HEK293T (cell line): Measurements from ENCODE around the gene CPB2.

Source experiments
- CTCF ChIA-PET: fragments of 350-600 bp; formaldehyde crosslinking; extraction: SDS; loops from one replicate; lab custom pipeline; 2021; ENCODE audit warnings: antibody characterized with exemption, inconsistent platforms; lab: Yijun Ruan, JAX
- POLR2A ChIA-PET: fragments of 350-600 bp; formaldehyde crosslinking; extraction: SDS; loops from one replicate; lab custom pipeline; 2020; ENCODE audit warnings: antibody characterized with exemption, inconsistent platforms; lab: Yijun Ruan, JAX
- DNase-seq: peaks from one replicate; pipeline ENCODE4 v3.0.0; 2012; ENCODE audit warnings: mixed read lengths; ENCODE audit errors: extremely low spot score
- ARNT ChIP-seq: fragments of 450-650 bp; IDR thresholded peaks from 2 replicates; pipeline ENCODE4 v1.6.1; 2017; ENCODE audit warnings: mild to moderate bottlenecking
- BHLHE40 ChIP-seq: fragments of 450-650 bp; IDR thresholded peaks from 2 replicates; pipeline ENCODE4 v1.6.1; 2016; ENCODE audit warnings: mild to moderate bottlenecking, moderate library complexity, borderline replicate concordance
- CTBP1 ChIP-seq: fragments of 450-650 bp; IDR thresholded peaks from 2 replicates; pipeline ENCODE4 v1.6.1; 2016; ENCODE audit warnings: borderline replicate concordance
- ELF4 ChIP-seq: fragments of 450-650 bp; IDR thresholded peaks from 2 replicates; pipeline ENCODE4 v1.6.1; 2017; ENCODE audit warnings: antibody characterized with exemption
- FOXA1 ChIP-seq: fragments of 450-650 bp; IDR thresholded peaks from 2 replicates; pipeline ENCODE4 v1.6.1; 2016; ENCODE audit warnings: mild to moderate bottlenecking
- FOXK2 ChIP-seq: fragments of 450-650 bp; IDR thresholded peaks from 2 replicates; pipeline ENCODE4 v1.6.1; 2016; ENCODE audit warnings: mild to moderate bottlenecking
- FOXM1 ChIP-seq: fragments of 450-650 bp; IDR thresholded peaks from 2 replicates; pipeline ENCODE4 v1.6.1; 2017; ENCODE audit warnings: mild to moderate bottlenecking, borderline replicate concordance
- HDGF ChIP-seq: fragments of 450-650 bp; IDR thresholded peaks from 2 replicates; pipeline ENCODE4 v1.6.1; 2017; ENCODE audit warnings: antibody characterized with exemption, borderline replicate concordance
- L3MBTL2 ChIP-seq: fragments of 450-650 bp; conservative IDR thresholded peaks from 2 replicates; pipeline ENCODE4 v1.6.1; 2016; ENCODE audit warnings: mild to moderate bottlenecking
- LEF1 ChIP-seq: fragments of 450-650 bp; IDR thresholded peaks from 2 replicates; pipeline ENCODE4 v1.6.1; 2017; ENCODE audit warnings: mild to moderate bottlenecking, borderline replicate concordance
- NFRKB ChIP-seq: fragments of 450-650 bp; IDR thresholded peaks from 2 replicates; pipeline ENCODE4 v1.6.1; 2016; ENCODE audit warnings: mild to moderate bottlenecking, moderate library complexity
- PKNOX1 ChIP-seq: fragments of 450-650 bp; IDR thresholded peaks from 2 replicates; pipeline ENCODE4 v1.6.1; 2016
- SP1 ChIP-seq: fragments of 450-650 bp; IDR thresholded peaks from 2 replicates; pipeline ENCODE4 v1.6.1; 2017
- SUZ12 ChIP-seq: fragments of 450-650 bp; IDR thresholded peaks from 2 replicates; pipeline ENCODE4 v1.6.1; 2016; ENCODE audit warnings: mild to moderate bottlenecking
- TARDBP ChIP-seq: fragments of 450-650 bp; IDR thresholded peaks from 2 replicates; pipeline ENCODE4 v1.6.1; 2016
- ZNF384 ChIP-seq: fragments of 450-650 bp; IDR thresholded peaks from 2 replicates; pipeline ENCODE4 v1.6.1; 2016

The CPB2 gene

GRCh38 chr13:46137627-46138317 is 32.9 kb upstream of the CPB2 start:
- TF ChIP-seq HDGF (no peak), ZNF384 (no peak), BHLHE40 (no peak), ARNT (no peak), L3MBTL2 (no peak), PKNOX1 (no peak), SP1 (no peak), TARDBP (no peak), LEF1 (no peak), ELF4 (no peak), FOXK2 (no peak), NFRKB (no peak), CTBP1 (no peak)
- DNase-seq = no peak
- ChIA-PET CTCF (interaction anchor here (0.7 kb wide), 1 partner anchor 589 kb away, joined by 4 read pairs; no protein-coding TSS in a partner anchor), POLR2A (no interaction called here)

DNA sequence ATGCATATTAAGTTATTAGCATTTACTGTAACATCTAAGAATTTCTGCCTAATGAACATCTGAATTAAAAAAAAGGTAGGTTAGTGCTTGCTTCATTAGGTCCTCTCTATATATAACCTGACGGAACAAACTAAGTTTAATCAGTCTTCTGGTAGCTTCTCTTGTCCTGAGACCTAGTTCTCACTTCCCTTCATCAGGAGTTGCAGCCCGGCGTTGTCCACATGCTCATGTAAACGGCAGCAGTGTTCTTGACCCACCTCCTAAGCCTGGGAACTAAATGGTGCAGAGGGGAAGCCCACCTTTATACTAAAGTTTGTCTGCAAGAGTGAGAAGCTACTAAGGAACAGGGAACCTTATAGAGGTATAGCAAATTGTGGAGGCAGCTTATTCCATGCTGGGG is 31.9 kb upstream of the CPB2 start:
- no peak for TF ChIP-seq ZNF384
- ChIA-PET CTCF (no interaction called here), POLR2A (no interaction called here)
- DNase-seq = no peak

DNA sequence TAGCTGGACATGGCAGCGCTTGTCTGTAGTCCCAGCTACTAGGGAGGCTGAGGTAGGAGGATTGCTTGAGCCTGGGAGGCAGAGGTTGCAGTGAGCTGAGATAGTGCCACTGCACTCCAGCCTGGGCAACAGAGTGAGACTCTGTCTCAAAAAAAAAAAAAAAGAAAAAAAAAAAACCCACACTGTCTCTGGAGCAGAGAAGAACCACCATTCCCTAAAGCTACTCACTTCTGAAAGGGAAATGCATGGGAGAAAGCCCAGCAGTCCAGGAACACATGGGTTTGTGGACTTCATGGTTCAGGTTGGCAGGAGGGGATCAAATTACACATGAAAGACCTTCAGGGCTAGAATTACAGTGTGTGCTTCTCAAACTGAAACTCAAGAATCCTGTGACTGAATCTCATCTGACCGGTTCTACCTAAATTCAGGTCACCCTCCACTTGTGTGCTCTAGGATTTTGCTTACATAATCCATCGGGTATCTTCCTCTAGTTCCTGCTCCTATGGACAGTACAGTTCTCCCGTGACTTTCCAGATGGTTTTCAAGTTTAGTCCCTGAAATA is 30.2 kb upstream of the CPB2 start:
- POLR2A ChIA-PET = no interaction called here
- peak; percentile 19 for DNase-seq
- TF ChIP-seq FOXK2 (no peak), L3MBTL2 (no peak), ZNF384 (peak; percentile 65)
- CTCF ChIA-PET = interaction anchor here (0.6 to 1.5 kb wide), 3 partner anchors 9 to 444 kb away, joined by 3 to 5 read pairs (median 4); no protein-coding TSS in a partner anchor

DNA sequence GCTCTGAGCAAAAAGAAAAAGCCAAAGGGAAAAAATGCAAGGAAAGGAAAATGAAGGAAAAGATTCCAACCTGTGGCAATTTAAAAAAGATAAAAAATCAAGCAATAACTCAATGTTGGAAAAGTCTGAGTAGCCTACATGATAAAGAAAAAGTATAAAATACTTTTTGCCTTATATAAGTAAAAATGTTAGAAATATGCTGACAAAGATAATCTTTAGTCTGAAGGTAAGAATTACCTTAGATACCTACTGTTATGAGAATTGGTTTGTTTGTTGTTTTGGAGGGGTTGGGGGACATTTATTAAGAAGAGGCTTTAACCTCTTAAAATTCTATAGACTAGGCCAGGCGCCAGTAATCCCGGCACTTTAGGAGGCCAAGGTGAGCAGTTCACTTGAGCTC is 29.7 kb upstream of the CPB2 start:
- ChIA-PET POLR2A (no interaction called here), CTCF (no interaction called here)
- DNase-seq = no peak
- TF ChIP-seq SP1 (no peak), ARNT (no peak), NFRKB (no peak), FOXM1 (no peak), PKNOX1 (no peak), FOXK2 (no peak), LEF1 (no peak), BHLHE40 (no peak), L3MBTL2 (no peak), FOXA1 (no peak), ZNF384 (no peak), TARDBP (no peak), CTBP1 (no peak), SUZ12 (no peak), HDGF (no peak), ELF4 (no peak)

DNA sequence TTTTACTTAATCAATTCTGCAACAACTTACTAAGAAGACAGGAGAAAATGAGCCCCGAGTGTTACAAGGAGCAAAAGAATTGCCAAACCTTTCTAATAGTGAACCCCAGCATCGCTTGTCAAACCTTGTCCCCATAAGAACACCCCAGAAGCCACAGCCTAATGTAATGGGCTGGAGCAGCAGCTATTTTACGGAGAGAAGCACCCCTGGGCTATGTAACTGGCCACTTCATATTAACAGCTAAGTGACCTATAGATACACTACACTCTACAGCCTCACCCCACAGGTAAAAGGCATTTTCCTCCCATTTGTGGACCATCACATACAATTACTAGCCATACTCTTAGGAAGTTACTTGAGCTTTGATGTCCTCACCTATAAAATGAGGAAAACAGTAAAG is 27.3 kb upstream of the CPB2 start:
- TF ChIP-seq ELF4 (no peak), SP1 (no peak), HDGF (no peak), CTBP1 (no peak), FOXK2 (no peak), ZNF384 (no peak), BHLHE40 (no peak), L3MBTL2 (no peak)
- ChIA-PET POLR2A (no interaction called here), CTCF (no interaction called here)
- DNase-seq = no peak

DNA sequence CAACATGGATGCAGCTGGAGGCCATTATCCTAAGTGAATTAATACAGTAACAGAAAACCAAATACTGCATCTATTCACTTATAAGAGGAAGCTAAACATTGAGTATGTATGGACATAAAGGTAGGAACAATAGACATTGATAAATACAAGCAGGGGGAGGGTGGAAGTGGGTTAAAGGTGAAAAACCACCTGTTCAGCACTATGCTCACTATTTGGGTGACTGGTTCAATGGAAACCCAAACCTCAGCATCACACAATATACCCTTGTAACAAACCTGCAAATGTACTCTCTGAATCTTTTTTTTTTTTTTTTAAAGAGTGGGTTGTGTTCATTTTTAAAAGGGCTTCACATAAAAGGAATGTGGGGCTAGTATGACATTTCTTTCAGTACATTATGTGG is 26.9 kb upstream of the CPB2 start:
- ChIA-PET POLR2A (no interaction called here), CTCF (no interaction called here)

GRCh38 chr13:46129955-46130618 is 25.3 kb upstream of the CPB2 start:
- no peak for DNase-seq
- CTCF ChIA-PET = no interaction called here
- POLR2A ChIA-PET = no interaction called here
- TF ChIP-seq ZNF384 = no peak
- TF ChIP-seq L3MBTL2 = no peak
- TF ChIP-seq ELF4 = no peak
- TF ChIP-seq PKNOX1 = no peak
- no peak for TF ChIP-seq ARNT
- TF ChIP-seq LEF1 = no peak
- TF ChIP-seq HDGF = no peak
- TF ChIP-seq TARDBP = no peak
- no peak for TF ChIP-seq BHLHE40
- no peak for TF ChIP-seq SP1
- TF ChIP-seq CTBP1 = no peak
- TF ChIP-seq FOXM1 = no peak
- no peak for TF ChIP-seq NFRKB
- no peak for TF ChIP-seq FOXA1
- no peak for TF ChIP-seq SUZ12
- no peak for TF ChIP-seq FOXK2

More for the DNA sequence above, 26.9 kb upstream of the CPB2 start:
- DNase-seq = no peak
- no peak for TF ChIP-seq FOXK2
- TF ChIP-seq BHLHE40 = no peak
- TF ChIP-seq CTBP1 = no peak
